Heart left ventricle (tissue), 13 donors: ENCODE measurements around the gene CAPN9.
"Not testable (repeated sequence)": the region's sequence is repeated elsewhere in the genome, so short reads cannot be mapped to it uniquely, and the experiment has no call there.

Source experiments
- POLR2A ChIP-seq, 2 donors: fragments of 450-650 bp; IDR thresholded peaks; one replicate each; pipeline ENCODE4 v1.6.1; 2017; ENCODE audit warnings: antibody characterized with exemption in 2 of 2, mild to moderate bottlenecking in 2 of 2, moderate library complexity in 2 of 2
- TF ChIP-seq, protein P1 (sequence below), 12 donors: fragments of 200-600 bp; sonication (generic) in 4 of 12; IDR thresholded peaks; one replicate each; pipeline versions ENCODE4 v1.5.0 to v1.8.0; 2018 to 2022; ENCODE audit warnings: antibody characterized with exemption in 12 of 12, mild to moderate bottlenecking in 5 of 12
- donor health status: ischemic (EF 13 %, LVEDD 7.1; RV severe dilation, severe dysfunction).
- donor health status: DM: no; HTN: yes; CAD: no.
- donor health status: DM: no; HTN: no; CAD: no.
- donor health status: ischemic (EF 25% LVEDD 6.9; RV normal size, moderate dysfunction).
- donor health status: ischemic (EF 25% LVEDD 5.7; RV mildly dilated, moderate dysfunction).
- donor health status: ischemic (EF 35%, LVEDD 5.7; RV mildly dilated, moderate dysfunction).
- donor health status: nonischemic (EF 11% LVEDD 7.7; RV severe dilation, severe dysfunction).
- donor health status: DM: yes; HTN: yes; CAD: no.
- donor health status: PGD.
- donor health status: ischemic (EF 29% LVEDD 5.4; RV normal size, mild dysfunction).
- donor health status: nonischemic (EF 23%, LVEDD 6.1; RV moderate dilation, normal function).

- TF ChIP-seq, protein P1, sequence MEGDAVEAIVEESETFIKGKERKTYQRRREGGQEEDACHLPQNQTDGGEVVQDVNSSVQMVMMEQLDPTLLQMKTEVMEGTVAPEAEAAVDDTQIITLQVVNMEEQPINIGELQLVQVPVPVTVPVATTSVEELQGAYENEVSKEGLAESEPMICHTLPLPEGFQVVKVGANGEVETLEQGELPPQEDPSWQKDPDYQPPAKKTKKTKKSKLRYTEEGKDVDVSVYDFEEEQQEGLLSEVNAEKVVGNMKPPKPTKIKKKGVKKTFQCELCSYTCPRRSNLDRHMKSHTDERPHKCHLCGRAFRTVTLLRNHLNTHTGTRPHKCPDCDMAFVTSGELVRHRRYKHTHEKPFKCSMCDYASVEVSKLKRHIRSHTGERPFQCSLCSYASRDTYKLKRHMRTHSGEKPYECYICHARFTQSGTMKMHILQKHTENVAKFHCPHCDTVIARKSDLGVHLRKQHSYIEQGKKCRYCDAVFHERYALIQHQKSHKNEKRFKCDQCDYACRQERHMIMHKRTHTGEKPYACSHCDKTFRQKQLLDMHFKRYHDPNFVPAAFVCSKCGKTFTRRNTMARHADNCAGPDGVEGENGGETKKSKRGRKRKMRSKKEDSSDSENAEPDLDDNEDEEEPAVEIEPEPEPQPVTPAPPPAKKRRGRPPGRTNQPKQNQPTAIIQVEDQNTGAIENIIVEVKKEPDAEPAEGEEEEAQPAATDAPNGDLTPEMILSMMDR (IDR thresholded peaks at IDR 0.05), result not testable (repeated sequence)
- not testable (repeated sequence) for TF ChIP-seq POLR2A (IDR thresholded peaks at IDR 0.05)
Observed at GRCh38 chr1:230698964-230699363, 48.2 kb upstream of the CAPN9 start.
